Measurements from ENCODE around the gene TMEM196.

DNA sequence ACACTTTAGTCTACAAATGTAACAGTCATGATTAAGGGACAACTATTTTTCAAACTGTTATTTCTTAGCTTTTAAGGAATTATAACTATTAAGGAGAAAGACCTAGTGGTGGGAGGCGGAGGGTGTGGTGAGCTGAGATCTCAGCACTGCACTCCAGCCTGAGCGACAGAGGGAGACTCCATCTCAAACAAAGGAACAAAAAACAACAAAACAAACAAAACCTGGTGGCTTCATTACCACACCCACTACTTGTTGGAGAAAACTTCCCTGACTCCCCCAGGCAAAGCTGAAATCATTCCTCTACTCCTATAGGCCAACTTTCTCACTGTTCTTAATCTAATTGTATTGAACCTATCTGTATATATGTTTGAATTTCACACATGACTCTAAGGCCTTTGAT lies 67.8 kb downstream of the TMEM196 start:
- TF ChIP-seq POLR2AphosphoS5 (IDR thresholded peaks at IDR 0.05; ENCODE audit: low read depth) (no peak), EZH2phosphoT487 (IDR thresholded peaks at IDR 0.05; ENCODE audit: unreplicated experiment) (no peak), CREB1 (CRISPR knock-in tag; IDR thresholded peaks at IDR 0.05; ENCODE audit: low read depth) (no peak), EZH2 (IDR thresholded peaks at IDR 0.05; ENCODE audit: low read depth, unreplicated experiment) (no peak)
- TF ChIP-seq, protein P1, sequence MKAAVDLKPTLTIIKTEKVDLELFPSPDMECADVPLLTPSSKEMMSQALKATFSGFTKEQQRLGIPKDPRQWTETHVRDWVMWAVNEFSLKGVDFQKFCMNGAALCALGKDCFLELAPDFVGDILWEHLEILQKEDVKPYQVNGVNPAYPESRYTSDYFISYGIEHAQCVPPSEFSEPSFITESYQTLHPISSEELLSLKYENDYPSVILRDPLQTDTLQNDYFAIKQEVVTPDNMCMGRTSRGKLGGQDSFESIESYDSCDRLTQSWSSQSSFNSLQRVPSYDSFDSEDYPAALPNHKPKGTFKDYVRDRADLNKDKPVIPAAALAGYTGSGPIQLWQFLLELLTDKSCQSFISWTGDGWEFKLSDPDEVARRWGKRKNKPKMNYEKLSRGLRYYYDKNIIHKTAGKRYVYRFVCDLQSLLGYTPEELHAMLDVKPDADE (IDR thresholded peaks at IDR 0.05): no peak
- TF ChIP-seq, protein P2, sequence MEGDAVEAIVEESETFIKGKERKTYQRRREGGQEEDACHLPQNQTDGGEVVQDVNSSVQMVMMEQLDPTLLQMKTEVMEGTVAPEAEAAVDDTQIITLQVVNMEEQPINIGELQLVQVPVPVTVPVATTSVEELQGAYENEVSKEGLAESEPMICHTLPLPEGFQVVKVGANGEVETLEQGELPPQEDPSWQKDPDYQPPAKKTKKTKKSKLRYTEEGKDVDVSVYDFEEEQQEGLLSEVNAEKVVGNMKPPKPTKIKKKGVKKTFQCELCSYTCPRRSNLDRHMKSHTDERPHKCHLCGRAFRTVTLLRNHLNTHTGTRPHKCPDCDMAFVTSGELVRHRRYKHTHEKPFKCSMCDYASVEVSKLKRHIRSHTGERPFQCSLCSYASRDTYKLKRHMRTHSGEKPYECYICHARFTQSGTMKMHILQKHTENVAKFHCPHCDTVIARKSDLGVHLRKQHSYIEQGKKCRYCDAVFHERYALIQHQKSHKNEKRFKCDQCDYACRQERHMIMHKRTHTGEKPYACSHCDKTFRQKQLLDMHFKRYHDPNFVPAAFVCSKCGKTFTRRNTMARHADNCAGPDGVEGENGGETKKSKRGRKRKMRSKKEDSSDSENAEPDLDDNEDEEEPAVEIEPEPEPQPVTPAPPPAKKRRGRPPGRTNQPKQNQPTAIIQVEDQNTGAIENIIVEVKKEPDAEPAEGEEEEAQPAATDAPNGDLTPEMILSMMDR (conservative IDR thresholded peaks at IDR 0.05; ENCODE audit: low read depth in 2 of 2): no peak
- TF ChIP-seq, protein P3, sequence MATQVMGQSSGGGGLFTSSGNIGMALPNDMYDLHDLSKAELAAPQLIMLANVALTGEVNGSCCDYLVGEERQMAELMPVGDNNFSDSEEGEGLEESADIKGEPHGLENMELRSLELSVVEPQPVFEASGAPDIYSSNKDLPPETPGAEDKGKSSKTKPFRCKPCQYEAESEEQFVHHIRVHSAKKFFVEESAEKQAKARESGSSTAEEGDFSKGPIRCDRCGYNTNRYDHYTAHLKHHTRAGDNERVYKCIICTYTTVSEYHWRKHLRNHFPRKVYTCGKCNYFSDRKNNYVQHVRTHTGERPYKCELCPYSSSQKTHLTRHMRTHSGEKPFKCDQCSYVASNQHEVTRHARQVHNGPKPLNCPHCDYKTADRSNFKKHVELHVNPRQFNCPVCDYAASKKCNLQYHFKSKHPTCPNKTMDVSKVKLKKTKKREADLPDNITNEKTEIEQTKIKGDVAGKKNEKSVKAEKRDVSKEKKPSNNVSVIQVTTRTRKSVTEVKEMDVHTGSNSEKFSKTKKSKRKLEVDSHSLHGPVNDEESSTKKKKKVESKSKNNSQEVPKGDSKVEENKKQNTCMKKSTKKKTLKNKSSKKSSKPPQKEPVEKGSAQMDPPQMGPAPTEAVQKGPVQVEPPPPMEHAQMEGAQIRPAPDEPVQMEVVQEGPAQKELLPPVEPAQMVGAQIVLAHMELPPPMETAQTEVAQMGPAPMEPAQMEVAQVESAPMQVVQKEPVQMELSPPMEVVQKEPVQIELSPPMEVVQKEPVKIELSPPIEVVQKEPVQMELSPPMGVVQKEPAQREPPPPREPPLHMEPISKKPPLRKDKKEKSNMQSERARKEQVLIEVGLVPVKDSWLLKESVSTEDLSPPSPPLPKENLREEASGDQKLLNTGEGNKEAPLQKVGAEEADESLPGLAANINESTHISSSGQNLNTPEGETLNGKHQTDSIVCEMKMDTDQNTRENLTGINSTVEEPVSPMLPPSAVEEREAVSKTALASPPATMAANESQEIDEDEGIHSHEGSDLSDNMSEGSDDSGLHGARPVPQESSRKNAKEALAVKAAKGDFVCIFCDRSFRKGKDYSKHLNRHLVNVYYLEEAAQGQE (IDR thresholded peaks at IDR 0.05; ENCODE audit: unreplicated experiment): no peak

All from GM23338 (cell line).